PC-9 (cell line): ENCODE measurements around the gene LIN9.

Experiments used
- CTCF ChIP-seq: fragments of 200-600 bp; sonication (generic); conservative IDR thresholded peaks from 2 replicates; pipeline ENCODE4 v1.6.1; 2017; ENCODE audit warnings: mixed run types, antibody characterized with exemption, mild to moderate bottlenecking, moderate library complexity
- EZH2 ChIP-seq: fragments of 200-600 bp; sonication (generic); IDR thresholded peaks from 2 replicates; pipeline ENCODE4 v1.8.0; 2017; ENCODE audit warnings: antibody characterized with exemption, low read depth

- no peak for TF ChIP-seq CTCF
- TF ChIP-seq EZH2, result no peak
Measured at GRCh38 chr1:226310637-226311195, 1.8 kb upstream of the LIN9 start.
